HG02943 (cell line): Measurements from ENCODE around the gene TMEM37.

Experiments
- ATAC-seq: cut with Tn5 transposase; IDR thresholded peaks from one replicate; pipeline ENCODE4 v1.9.1; 2021; ENCODE audit warnings: mild to moderate bottlenecking, low read depth, moderate library complexity; ENCODE audit not compliant: unreplicated experiment

TMEM37 gene

DNA sequence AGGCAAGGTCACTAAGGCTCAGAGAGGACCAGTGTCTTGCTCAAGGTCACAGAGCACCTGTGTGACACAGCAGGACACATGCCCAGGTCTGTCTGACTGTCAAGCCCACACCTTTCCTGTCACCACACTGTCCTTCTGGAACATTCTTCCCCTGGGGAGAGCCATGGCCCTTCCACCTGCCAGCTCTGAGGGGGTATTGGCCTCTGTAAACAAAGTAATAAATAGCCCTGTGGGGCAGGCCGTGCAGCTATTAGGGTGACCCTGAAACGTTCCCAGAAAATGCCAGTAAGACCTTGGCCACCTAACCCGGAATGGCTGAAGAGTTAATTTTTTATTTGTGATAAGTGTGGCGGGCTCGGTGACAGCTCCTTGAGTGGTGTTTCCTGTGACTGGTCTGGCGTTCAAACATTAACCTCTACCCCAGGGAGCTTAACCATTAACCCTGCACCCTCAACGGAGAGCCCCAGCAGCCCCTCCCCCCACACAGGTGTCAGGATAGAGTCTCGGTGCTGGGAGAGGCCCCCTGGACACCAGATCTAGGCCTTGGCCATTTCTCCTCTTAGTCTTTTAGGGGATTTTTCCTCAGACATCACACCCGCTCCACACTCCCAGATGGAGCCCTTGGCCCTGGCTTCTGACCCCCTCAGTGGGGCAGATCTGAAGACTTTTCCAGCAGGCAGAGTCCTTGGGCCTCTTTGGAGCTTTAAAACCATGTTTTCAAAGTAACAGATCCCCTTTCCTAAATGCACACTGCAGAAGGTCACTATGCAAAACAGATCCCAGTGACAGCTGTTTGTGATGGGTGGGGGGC lies 56.0 kb downstream of the TMEM37 start:
- peak; percentile 91 for ATAC-seq
